GM20431 (cell line): Measurements from ENCODE around the gene TEX53.

Source experiments
- in situ Hi-C: fragments of 300-500 bp; cut with MseI, MboI; formaldehyde crosslinking; loops from one replicate; pipeline ENCODE4 v1.15.0; 2020; ENCODE audit warnings: low sequenced_read_pairs; ENCODE audit not compliant: unreplicated experiment

The TEX53 gene

GRCh38 chr9:114681594-114682332, 24.2 kb upstream of the TEX53 start, which contains the start of gene TEX48:
Gene TEX48, minus strand, starts transcription at chr9:114682192. Its CDS starts 10,469 bp downstream, at chr9:114671723.
- in situ Hi-C loops = no loop called here

GRCh38 chr9:114680259-114681001, 22.8 kb upstream of the TEX53 start:
- in situ Hi-C loops = no loop called here

GRCh38 chr9:114678795-114679194, 21.2 kb upstream of the TEX53 start:
- in situ Hi-C loops = loop anchor here (10.0 kb wide), 1 partner anchor 336 kb away; no protein-coding TSS in a partner anchor

- in situ Hi-C loops = loop anchor here (10.0 kb wide), 1 partner anchor 337 kb away; no protein-coding TSS in a partner anchor
Observed at GRCh38 chr9:114678130-114678529, 20.5 kb upstream of the TEX53 start.

- in situ Hi-C loops = loop anchor here (10.0 kb wide), 1 partner anchor 337 kb away; no protein-coding TSS in a partner anchor
Observed at GRCh38 chr9:114677418-114677817, 19.8 kb upstream of the TEX53 start.

GRCh38 chr9:114676901-114677300, 19.3 kb upstream of the TEX53 start:
- in situ Hi-C loops = loop anchor here (10.0 kb wide), 1 partner anchor 338 kb away; no protein-coding TSS in a partner anchor

GRCh38 chr9:114674798-114675540, 17.4 kb upstream of the TEX53 start:
- in situ Hi-C loops = loop anchor here (10.0 kb wide), 1 partner anchor 340 kb away; no protein-coding TSS in a partner anchor

GRCh38 chr9:114674076-114674797, 16.6 kb upstream of the TEX53 start:
- in situ Hi-C loops = loop anchor here (10.0 kb wide), 1 partner anchor 341 kb away; no protein-coding TSS in a partner anchor

GRCh38 chr9:114671605-114672004, 14.0 kb upstream of the TEX53 start:
- in situ Hi-C loops = loop anchor here (10.0 kb wide), 1 partner anchor 343 kb away; no protein-coding TSS in a partner anchor

GRCh38 chr9:114669961-114670360, 12.4 kb upstream of the TEX53 start:
- in situ Hi-C loops = loop anchor here (10.0 kb wide), 1 partner anchor 345 kb away; no protein-coding TSS in a partner anchor

GRCh38 chr9:114668146-114668545, 10.5 kb upstream of the TEX53 start:
- in situ Hi-C loops = no loop called here

GRCh38 chr9:114666851-114667250, 9.2 kb upstream of the TEX53 start:
- in situ Hi-C loops = no loop called here

GRCh38 chr9:114666401-114666800, 8.8 kb upstream of the TEX53 start:
- in situ Hi-C loops = no loop called here

- in situ Hi-C loops = no loop called here
Observed at GRCh38 chr9:114664181-114664580, 6.6 kb upstream of the TEX53 start.

GRCh38 chr9:114662081-114662989, 4.7 kb upstream of the TEX53 start:
- in situ Hi-C loops = no loop called here

GRCh38 chr9:114656301-114656700, 1.3 kb downstream of the TEX53 start:
- in situ Hi-C loops = loop anchor here (10.0 kb wide), 1 partner anchor 252 kb away; no protein-coding TSS in a partner anchor

GRCh38 chr9:114655689-114656088, 1.9 kb downstream of the TEX53 start:
- in situ Hi-C loops = loop anchor here (10.0 kb wide), 1 partner anchor 251 kb away; no protein-coding TSS in a partner anchor

- in situ Hi-C loops = loop anchor here (10.0 kb wide), 1 partner anchor 249 kb away; no protein-coding TSS in a partner anchor
Observed at GRCh38 chr9:114653556-114654159, 3.9 kb downstream of the TEX53 start.
